Natural killer cell (primary cell): Measurements from ENCODE around the gene TBC1D7. TPM values are rescaled to one million over a fixed set of nuclear protein-coding genes. Genes with fewer than 3 reads are reported as not detected.

Experiments used
- ATAC-seq, 3 donors: fragments of 150-1000 bp in 2 of 3; fragments of 200-7000 bp in 1 of 3; cut with Tn5 transposase; 1 replicate in 1 of 3; 2 replicates in 2 of 3; pipeline ENCODE4 v1.10.0; 2021; ENCODE audit warnings: mild to moderate bottlenecking in 2 of 3, moderate library complexity in 2 of 3
- DNase-seq, 2 donors: peaks; one replicate each; pipeline versions ENCODE4 v3.0.0 to v3.0.0-alpha.2; 2013 to 2021; ENCODE audit warnings: mixed read lengths in 1 of 2
- H3K27ac ChIP-seq: one replicate; pipeline ENCODE4 v1.5.1; 2013; ENCODE audit warnings: mild to moderate bottlenecking, low read length
- H3K27me3 ChIP-seq: one replicate; pipeline ENCODE4 v1.6.1; 2013; ENCODE audit warnings: low read length; ENCODE audit not compliant: control insufficient read depth, insufficient read depth
- H3K36me3 ChIP-seq: one replicate; pipeline ENCODE4 v1.6.1; 2013; ENCODE audit warnings: low read length; ENCODE audit not compliant: control insufficient read depth, insufficient read depth
- H3K4me1 ChIP-seq: one replicate; pipeline ENCODE4 v1.6.1; 2013; ENCODE audit warnings: low read length; ENCODE audit not compliant: control insufficient read depth, insufficient read depth
- H3K4me3 ChIP-seq: one replicate; pipeline ENCODE4 v1.5.1; 2013; ENCODE audit warnings: low read length
- H3K9me3 ChIP-seq: one replicate; pipeline ENCODE4 v1.6.1; 2013; ENCODE audit warnings: low read length; ENCODE audit not compliant: control insufficient read depth, insufficient read depth
- H3K27ac Mint-ChIP-seq, 2 donors: one replicate each; pipeline ENCODE4 v1.8.0; 2022; ENCODE audit warnings: mild to moderate bottlenecking in 2 of 2, mixed read lengths in 2 of 2, moderate library complexity in 1 of 2
- H3K27me3 Mint-ChIP-seq, 2 donors: one replicate each; pipeline ENCODE4 v1.8.0; 2022; ENCODE audit warnings: low read depth in 2 of 2, mixed read lengths in 2 of 2
- H3K36me3 Mint-ChIP-seq: one replicate; pipeline ENCODE4 v1.8.0; 2022; ENCODE audit warnings: mixed read lengths
- H3K4me1 Mint-ChIP-seq, 2 donors: one replicate each; pipeline ENCODE4 v1.8.0; 2022; ENCODE audit warnings: mixed read lengths in 2 of 2
- H3K4me3 Mint-ChIP-seq: one replicate; pipeline ENCODE4 v1.8.0; 2022; ENCODE audit warnings: mild to moderate bottlenecking, moderate library complexity, mixed read lengths
- H3K9me3 Mint-ChIP-seq, 2 donors: one replicate each; pipeline ENCODE4 v1.8.0; 2022; ENCODE audit warnings: mixed read lengths in 2 of 2
- CTCF ChIP-seq: fragments of 200-600 bp; IDR thresholded peaks from one replicate; pipeline ENCODE4 v1.8.0; 2022; ENCODE audit warnings: antibody characterized with exemption
- WGBS: methylation state at CpG from one replicate; pipeline ENCODE4 v1.1.7; 2013; ENCODE audit warnings: missing lambda C conversion rate; ENCODE audit not compliant: insufficient coverage; 5-methylcytosine and 5-hydroxymethylcytosine counted together
- intact Hi-C: fragments of 100-400 bp; cut with micrococcal nuclease; formaldehyde crosslinking; loops from one replicate; pipeline ENCODE4 v1.14.2; 2022
- total RNA-seq, 4 donors: library from RNA; stranded (reverse); fragments of 120-200 nt in 1 of 4; gene quantifications; one replicate each; pipeline versions ENCODE4 v1.2.3 to v1.2.4, GENCODE V29; 2013 to 2022

TBC1D7 gene
- total RNA-seq, 3 donors from 2014 or later (not counting 1 experiment from before 2014, with no cell fraction given) = 20.1 to 29.7 (median 24.3) TPM

DNA sequence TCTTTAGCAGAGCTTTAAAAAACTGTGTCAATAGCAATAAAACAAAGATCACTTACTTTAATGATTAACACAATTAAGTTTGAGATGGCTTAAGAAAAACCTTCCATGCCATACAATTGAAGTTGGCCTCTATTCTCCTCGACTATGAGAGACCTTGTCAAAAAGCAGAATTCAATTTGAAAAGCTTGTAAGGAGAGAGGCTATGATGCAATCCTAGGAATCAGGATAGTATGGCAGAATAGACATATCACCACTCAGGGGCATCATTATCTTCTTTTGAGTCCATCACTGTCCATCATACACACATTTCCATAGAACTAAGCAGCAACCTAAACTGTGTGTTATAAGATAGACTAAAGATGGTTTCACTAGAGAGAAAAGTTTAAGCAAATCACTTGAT is 17.2 kb downstream of the TBC1D7 start:
- H3K4me3 Mint-ChIP-seq = no peak overlapping the region
- intact Hi-C loops = no loop called here
- no peaks in the 10 kb centered on the region for H3K9me3 Mint-ChIP-seq
- Histone ChIP-seq H3K27me3 (no peaks in the 10 kb centered on the region), H3K4me1 (no peaks in the 10 kb centered on the region), H3K27ac (no peak overlapping the region), H3K36me3 (peaks cover 56% of the 10 kb centered on the region), H3K9me3 (no peaks in the 10 kb centered on the region), H3K4me3 (no peak overlapping the region)
- ATAC-seq = no peak
- peaks cover 24% of the 10 kb centered on the region for H3K36me3 Mint-ChIP-seq
- no peak for TF ChIP-seq CTCF
- H3K27me3 Mint-ChIP-seq = no peaks in the 10 kb centered on the region
- no CpG with 5 or more reads among the region's 1 CpG for WGBS
- H3K4me1 Mint-ChIP-seq = peaks cover 5 to 6% of the 10 kb centered on the region in 2 donors
- no peak overlapping the region for H3K27ac Mint-ChIP-seq
- DNase-seq = no peak

DNA sequence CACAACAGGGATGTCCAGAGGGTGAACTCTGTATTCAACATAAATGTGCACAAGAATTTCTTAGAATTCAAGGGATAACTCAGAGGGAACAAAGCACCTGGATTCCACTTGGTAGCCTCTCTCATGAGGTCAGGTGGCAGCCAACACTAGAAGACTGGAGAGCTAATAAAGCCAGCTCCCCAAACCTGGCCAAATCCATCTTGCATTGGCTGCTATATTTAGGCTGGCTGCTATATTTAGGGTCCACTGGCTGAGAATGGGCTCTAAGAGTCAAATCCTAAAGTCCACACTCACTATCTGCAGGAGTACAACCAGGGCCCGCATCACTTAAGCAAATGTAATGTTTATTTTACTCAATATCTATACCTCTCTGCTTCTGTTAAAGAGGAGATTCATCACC is 20.0 kb downstream of the TBC1D7 start:
- intact Hi-C loops = no loop called here
- ATAC-seq (no peak), DNase-seq (no peak)
- Mint-ChIP-seq H3K27ac (no peak overlapping the region), H3K4me3 (no peak overlapping the region), H3K36me3 (peaks cover 12% of the 10 kb centered on the region), H3K27me3 (no peaks in the 10 kb centered on the region), H3K4me1 (peaks cover 10 to 11% of the 10 kb centered on the region in 2 donors), H3K9me3 (no peaks in the 10 kb centered on the region)
- WGBS = 100% methylated on average over 1 of the region's 1 CpG
- Histone ChIP-seq H3K36me3 (peaks cover 52% of the 10 kb centered on the region), H3K9me3 (no peaks in the 10 kb centered on the region), H3K4me3 (no peak overlapping the region), H3K27ac (no peak overlapping the region), H3K4me1 (peaks cover under 1% of the 10 kb centered on the region), H3K27me3 (no peaks in the 10 kb centered on the region)
- no peak for TF ChIP-seq CTCF

DNA sequence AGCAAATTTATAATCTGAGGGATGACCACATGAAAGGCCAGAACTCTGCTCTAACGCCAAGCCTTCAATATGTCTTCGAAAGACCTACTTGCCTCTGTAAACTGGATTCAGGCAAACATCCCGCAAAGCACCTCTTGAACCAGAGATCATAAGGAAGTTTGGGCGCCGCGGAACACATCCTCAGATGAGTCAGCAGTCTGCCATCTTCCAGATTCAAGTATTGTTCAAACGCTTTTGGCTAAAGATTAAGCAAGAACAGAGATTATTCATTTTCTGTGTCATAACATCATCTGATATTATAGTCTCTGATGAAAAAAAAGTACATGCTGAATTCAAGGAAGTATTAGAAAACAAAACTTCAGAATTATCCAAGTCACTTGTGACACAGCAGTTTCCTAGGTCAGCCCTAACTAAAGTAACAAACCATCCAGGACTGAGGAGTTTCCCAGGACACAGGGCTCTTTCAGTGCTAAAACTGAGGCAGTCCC is 20.8 kb downstream of the TBC1D7 start:
- no peak overlapping the region for H3K4me3 ChIP-seq
- DNase-seq (no peak), ATAC-seq (peak in 1 of 3 donors; percentile 21)
- peaks cover 8% of the 10 kb centered on the region for H3K4me1 ChIP-seq
- H3K4me1 Mint-ChIP-seq = peaks cover 17 to 18% of the 10 kb centered on the region in 2 donors
- no peak overlapping the region for H3K27ac Mint-ChIP-seq
- intact Hi-C loops = no loop called here
- H3K36me3 Mint-ChIP-seq = peaks cover 12% of the 10 kb centered on the region
- no peak for TF ChIP-seq CTCF
- H3K4me3 Mint-ChIP-seq = no peak overlapping the region
- H3K36me3 ChIP-seq = peaks cover 49% of the 10 kb centered on the region
- H3K9me3 ChIP-seq = no peaks in the 10 kb centered on the region
- H3K27me3 ChIP-seq = no peaks in the 10 kb centered on the region
- no peaks in the 10 kb centered on the region for H3K9me3 Mint-ChIP-seq
- WGBS = 78% methylated on average over 7 of the region's 7 CpGs
- H3K27me3 Mint-ChIP-seq = no peaks in the 10 kb centered on the region
- no peak overlapping the region for H3K27ac ChIP-seq

DNA sequence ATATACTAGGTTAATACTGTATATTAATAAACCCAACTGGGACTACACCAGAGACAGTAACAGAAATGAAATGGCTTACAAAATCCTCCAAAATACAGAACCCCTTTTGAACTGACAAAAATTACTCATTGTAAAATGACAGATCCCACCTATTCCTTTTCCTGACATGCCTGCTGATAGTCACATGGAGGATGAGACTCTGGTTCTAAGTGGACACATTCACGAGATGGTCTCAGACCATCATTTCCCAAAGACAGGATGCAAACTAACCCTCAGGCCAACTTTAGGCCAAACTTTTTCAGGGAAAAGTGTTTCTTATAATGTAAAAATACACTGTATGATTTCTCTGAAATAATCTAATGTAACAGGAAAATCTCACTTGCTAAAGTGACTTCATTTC is 22.5 kb downstream of the TBC1D7 start:
- no peak for ATAC-seq
- Mint-ChIP-seq H3K36me3 (peaks cover 8% of the 10 kb centered on the region), H3K27me3 (no peaks in the 10 kb centered on the region), H3K4me3 (no peak overlapping the region), H3K4me1 (peaks cover 17 to 20% of the 10 kb centered on the region in 2 donors), H3K27ac (no peak overlapping the region), H3K9me3 (no peaks in the 10 kb centered on the region)
- intact Hi-C loops = no loop called here
- no peak overlapping the region for H3K4me3 ChIP-seq
- no peaks in the 10 kb centered on the region for H3K27me3 ChIP-seq
- TF ChIP-seq CTCF = no peak
- H3K27ac ChIP-seq = no peak overlapping the region
- no peak for DNase-seq
- H3K36me3 ChIP-seq = peaks cover 51% of the 10 kb centered on the region
- 100% methylated on average over 1 of the region's 1 CpG for WGBS
- no peaks in the 10 kb centered on the region for H3K9me3 ChIP-seq
- H3K4me1 ChIP-seq = peaks cover 13% of the 10 kb centered on the region
